Sigmoid colon (tissue), 7 donors: Measurements from ENCODE around the gene HOXB4. TPM values are rescaled to one million over a fixed set of nuclear protein-coding genes. Genes with fewer than 3 reads are reported as not detected.

Experiments used
- DNase-seq: peaks from one replicate; pipeline ENCODE4 v3.0.0-alpha.2; 2019
- H3K27ac ChIP-seq, 4 donors: fragments of 200-600 bp; sonication (generic); one replicate each; pipeline ENCODE4 v1.5.1; 2016 to 2019; ENCODE audit warnings: mild to moderate bottlenecking in 1 of 4
- H3K27me3 ChIP-seq, 3 donors: fragments of 200-600 bp; sonication (generic); one replicate each; pipeline ENCODE4 v1.5.1; 2019; ENCODE audit warnings: mild to moderate bottlenecking in 1 of 3
- H3K36me3 ChIP-seq, 4 donors: fragments of 200-600 bp; sonication (generic); one replicate each; pipeline ENCODE4 v1.5.1; 2016 to 2019
- H3K4me1 ChIP-seq, 4 donors: fragments of 200-600 bp; sonication (generic); one replicate each; pipeline ENCODE4 v1.5.1; 2017 to 2019
- H3K4me3 ChIP-seq, 4 donors: fragments of 200-600 bp; sonication (generic); one replicate each; pipeline ENCODE4 v1.5.1; 2017 to 2019; ENCODE audit warnings: mild to moderate bottlenecking in 2 of 4, moderate library complexity in 1 of 4
- H3K9me3 ChIP-seq, 4 donors: fragments of 200-600 bp in 3 of 4; sonication (generic) in 3 of 4; one replicate each; pipeline versions ENCODE4 v1.5.1 to v1.6.1; 2013 to 2019
- EP300 ChIP-seq, 4 donors: sonication (generic); formaldehyde crosslinking; IDR thresholded peaks; one replicate each; pipeline ENCODE4 v1.6.1; 2017; ENCODE audit warnings: antibody characterized with exemption in 4 of 4
- POLR2A ChIP-seq, 2 donors: fragments of 450-650 bp; IDR thresholded peaks; one replicate each; pipeline ENCODE4 v1.6.1; 2016; ENCODE audit warnings: antibody characterized with exemption in 2 of 2, mild to moderate bottlenecking in 2 of 2, moderate library complexity in 2 of 2
- POLR2AphosphoS5 ChIP-seq, 4 donors: sonication (generic); formaldehyde crosslinking; IDR thresholded peaks; one replicate each; pipeline ENCODE4 v1.6.1; 2017; ENCODE audit warnings: antibody characterized with exemption in 4 of 4
- WGBS, 2 donors: extraction: QIAGEN DNeasy Blood & Tissue Kit; methylation state at CpG; one replicate each; pipeline ENCODE4 v1.1.7; 2013; 5-methylcytosine and 5-hydroxymethylcytosine counted together
- intact Hi-C: fragments of 100-400 bp; cut with DNase I; formaldehyde crosslinking; loops from one replicate; pipeline ENCODE4 v1.15.1; 2023
- polyA plus RNA-seq, 3 donors: library from polyadenylated mRNA; stranded (reverse); fragments of 200-250 nt; gene quantifications; one replicate each; pipeline ENCODE4 v1.2.3, GENCODE V29; 2013
- total RNA-seq, 4 donors: library from RNA; depleted of rRNA; stranded (reverse); fragments of >200 nt; gene quantifications; one replicate each; pipeline ENCODE4 v1.1.0, GENCODE V29; 2016
- TF ChIP-seq, protein P1 (sequence below), 4 experiments: fragments of 450-650 bp in 3 of 4; fragments of 200-600 bp in 1 of 4; IDR thresholded peaks; one replicate each; pipeline ENCODE4 v1.5.1; 2016 to 2019; ENCODE audit warnings: antibody characterized with exemption in 4 of 4, mild to moderate bottlenecking in 3 of 4, moderate library complexity in 2 of 4
- donor health status: healthy with polysubstance abuse.
- donor health status: Bipolar disorder and iron deficiency.
- donor health status: healthy.

Gene HOXB4
- total and polyA plus RNA-seq, 7 donors: 0.23 to 8.3 (median 4.6) TPM

GRCh38 chr17:48556576-48557401 lies 21.4 kb downstream of the HOXB4 start:
- H3K27ac ChIP-seq: peak overlapping the region; percentile 94 to 99 (median 96)
- H3K36me3 ChIP-seq: no peaks in the 10 kb centered on the region
- TF ChIP-seq, protein P1, sequence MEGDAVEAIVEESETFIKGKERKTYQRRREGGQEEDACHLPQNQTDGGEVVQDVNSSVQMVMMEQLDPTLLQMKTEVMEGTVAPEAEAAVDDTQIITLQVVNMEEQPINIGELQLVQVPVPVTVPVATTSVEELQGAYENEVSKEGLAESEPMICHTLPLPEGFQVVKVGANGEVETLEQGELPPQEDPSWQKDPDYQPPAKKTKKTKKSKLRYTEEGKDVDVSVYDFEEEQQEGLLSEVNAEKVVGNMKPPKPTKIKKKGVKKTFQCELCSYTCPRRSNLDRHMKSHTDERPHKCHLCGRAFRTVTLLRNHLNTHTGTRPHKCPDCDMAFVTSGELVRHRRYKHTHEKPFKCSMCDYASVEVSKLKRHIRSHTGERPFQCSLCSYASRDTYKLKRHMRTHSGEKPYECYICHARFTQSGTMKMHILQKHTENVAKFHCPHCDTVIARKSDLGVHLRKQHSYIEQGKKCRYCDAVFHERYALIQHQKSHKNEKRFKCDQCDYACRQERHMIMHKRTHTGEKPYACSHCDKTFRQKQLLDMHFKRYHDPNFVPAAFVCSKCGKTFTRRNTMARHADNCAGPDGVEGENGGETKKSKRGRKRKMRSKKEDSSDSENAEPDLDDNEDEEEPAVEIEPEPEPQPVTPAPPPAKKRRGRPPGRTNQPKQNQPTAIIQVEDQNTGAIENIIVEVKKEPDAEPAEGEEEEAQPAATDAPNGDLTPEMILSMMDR (IDR thresholded peaks at IDR 0.05): no peak
- TF ChIP-seq POLR2AphosphoS5 (IDR thresholded peaks at IDR 0.05): peak in 2 of 4 donors; percentile 59 to 66
- H3K9me3 ChIP-seq: no peaks in the 10 kb centered on the region
- no peaks in the 10 kb centered on the region for H3K27me3 ChIP-seq
- intact Hi-C loops: no loop called here
- 22 to 50% methylated on average over 7 of the region's 7 CpGs for WGBS, 2 donors
- DNase-seq: no peak
- H3K4me3 ChIP-seq: peak overlapping the region in 3 of 4 donors; percentile 49 to 52 (median 51)
- peaks cover 0 to 98% (median 89%) of the 10 kb centered on the region in 4 donors for H3K4me1 ChIP-seq

DNA sequence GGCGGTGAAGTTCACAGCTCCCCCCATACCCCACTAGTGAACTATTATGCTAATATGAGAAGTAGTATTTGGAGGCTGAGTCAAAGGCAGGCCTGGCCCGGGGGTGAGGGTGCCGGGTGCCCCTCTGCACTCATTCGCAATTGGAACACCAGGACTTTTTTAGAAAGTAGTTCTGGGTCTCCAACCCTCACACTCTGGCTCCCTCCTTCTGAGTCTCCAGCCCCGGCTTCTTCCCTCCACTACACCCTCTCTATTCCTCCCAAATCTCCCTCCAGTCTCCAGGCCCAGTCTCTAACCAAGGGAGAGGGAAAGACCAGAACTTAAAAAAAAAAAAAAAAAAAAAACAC lies 21.9 kb downstream of the HOXB4 start:
- H3K4me1 ChIP-seq: peaks cover 0 to 98% (median 89%) of the 10 kb centered on the region in 4 donors
- H3K4me3 ChIP-seq: peak overlapping the region in 3 of 4 donors; percentile 49 to 52 (median 51)
- no peaks in the 10 kb centered on the region for H3K36me3 ChIP-seq
- DNase-seq: peak; percentile 63
- TF ChIP-seq POLR2AphosphoS5 (IDR thresholded peaks at IDR 0.05) (no peak), POLR2A (IDR thresholded peaks at IDR 0.05) (no peak), EP300 (IDR thresholded peaks at IDR 0.05) (no peak)
- TF ChIP-seq, protein P1 (IDR thresholded peaks at IDR 0.05): no peak
- 69 to 75% methylated on average over 5 of the region's 5 CpGs for WGBS, 2 donors
- H3K27ac ChIP-seq: peak overlapping the region; percentile 94 to 99 (median 96)
- H3K27me3 ChIP-seq: no peaks in the 10 kb centered on the region
- H3K9me3 ChIP-seq: no peaks in the 10 kb centered on the region
- intact Hi-C loops: no loop called here

DNA sequence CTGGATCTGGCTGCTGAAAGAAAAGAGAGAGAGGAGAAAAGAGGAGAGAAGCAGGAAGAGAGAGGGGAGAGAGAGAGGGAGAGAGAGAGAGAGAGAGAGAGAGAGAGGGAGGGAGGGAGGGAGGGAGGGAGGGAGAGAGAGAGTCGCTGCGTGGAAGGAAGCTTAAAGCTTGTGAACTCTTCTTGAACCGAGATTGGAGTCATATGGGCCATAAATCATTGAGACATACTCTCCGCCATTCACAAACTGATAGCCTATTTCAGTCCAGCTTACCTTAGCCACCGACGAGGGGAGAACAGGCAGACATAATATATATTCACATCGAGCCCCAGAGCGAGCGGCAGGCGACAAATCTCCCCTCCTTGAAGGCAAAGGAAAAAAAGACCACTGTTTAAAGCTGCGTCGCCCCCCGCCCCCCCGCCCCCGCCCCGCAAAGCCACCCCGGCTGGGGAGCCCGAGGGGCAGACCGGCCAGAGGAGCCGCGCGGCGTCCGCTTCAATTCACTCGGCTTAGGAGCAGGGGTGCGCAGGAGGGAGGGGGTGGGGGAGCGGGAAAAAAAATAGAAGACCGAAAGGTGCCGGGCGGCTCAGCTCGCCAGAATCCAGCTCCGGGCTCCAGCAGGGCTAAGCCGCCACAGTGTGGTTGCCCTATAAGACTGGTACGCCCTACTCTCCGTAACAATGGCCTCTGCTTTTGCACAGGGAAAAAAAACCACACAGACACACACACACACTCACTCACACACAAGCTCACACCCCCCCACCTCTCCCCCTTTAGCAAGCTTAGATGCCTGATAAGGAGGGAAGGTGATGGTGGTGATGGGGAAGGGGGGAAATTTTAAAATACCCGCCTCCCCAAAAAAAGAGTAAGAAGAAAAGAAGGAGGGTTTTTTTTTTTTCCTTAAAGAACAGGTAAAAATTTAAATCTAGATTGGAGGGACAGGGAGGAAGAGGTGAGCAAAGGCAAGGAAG lies 22.6 kb downstream of the HOXB4 start:
- peaks cover 0 to 98% (median 89%) of the 10 kb centered on the region in 4 donors for H3K4me1 ChIP-seq
- no peak for DNase-seq

More for the DNA sequence above, 22.6 kb downstream of the HOXB4 start:
- WGBS, 2 donors: 15 to 32% methylated on average over 36 of the region's 36 CpGs
- Histone ChIP-seq H3K36me3 (peaks cover 0 to 3% (median 1%) of the 10 kb centered on the region in 4 donors), H3K27me3 (no peaks in the 10 kb centered on the region), H3K4me3 (peak overlapping the region; percentile 41 to 52 (median 50)), H3K27ac (peak overlapping the region; percentile 94 to 99 (median 96)), H3K9me3 (no peaks in the 10 kb centered on the region)
- intact Hi-C loops: no loop called here
- TF ChIP-seq POLR2AphosphoS5 (IDR thresholded peaks at IDR 0.05) (peak; percentile 67 to 80 (median 76)), POLR2A (IDR thresholded peaks at IDR 0.05) (no peak), EP300 (IDR thresholded peaks at IDR 0.05) (no peak)
- TF ChIP-seq, protein P1 (IDR thresholded peaks at IDR 0.05): peak in 2 of 4 experiments; percentile 17 to 55
